Measurements from ENCODE around the gene GPSM1.

GPSM1 gene

DNA sequence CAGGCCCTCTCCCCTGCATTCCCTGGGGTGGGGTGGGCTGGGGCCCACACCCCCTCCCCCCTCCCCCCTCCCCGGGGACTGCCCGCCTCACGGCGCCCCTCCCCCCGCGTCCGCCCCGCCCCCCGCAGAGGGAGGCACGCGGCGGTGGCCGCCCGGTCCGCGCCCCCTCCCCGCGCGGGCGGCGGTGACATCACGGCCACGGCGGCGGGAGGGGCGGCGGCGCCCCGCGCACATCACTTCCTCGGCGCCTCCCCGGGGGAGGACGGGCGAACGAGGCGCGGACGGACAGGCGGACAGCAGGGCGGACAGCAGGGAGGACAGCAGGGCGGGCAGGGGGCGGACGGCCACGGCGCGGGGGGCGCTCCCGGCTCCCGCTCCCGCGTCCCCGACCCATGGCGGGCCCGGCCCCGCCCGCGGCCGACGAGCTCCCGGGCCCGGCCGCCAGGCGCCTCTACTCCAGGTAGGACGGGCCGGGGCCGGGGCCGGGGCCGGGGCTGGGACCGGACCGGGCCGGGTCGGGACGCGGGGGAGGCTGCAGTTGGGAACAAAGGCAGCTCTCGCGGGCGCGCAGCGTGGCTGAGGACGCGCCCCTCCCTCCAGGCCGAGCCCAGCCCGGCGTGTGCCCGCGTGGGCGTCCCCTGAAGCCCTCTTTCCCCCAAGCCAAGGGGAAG, at the start of gene GPSM1:
Gene GPSM1 (plus strand): TSS at position 236 of the 671 bp plus-strand sequence. CDS start 157 bp downstream, at position 393.
- peak within 1 kb of the TSS; percentile 52 for H3K9ac ChIP-seq (ENCODE audit: low read depth, low read length)
- H3K4me1 ChIP-seq (ENCODE audit: insufficient read depth, low read length): peaks cover 6% of the 10 kb centered on the region; the same call in 1 of the 2 replicates
- no peaks in the 10 kb centered on the region for H3K36me3 ChIP-seq (ENCODE audit: insufficient read depth, low read length)
- no peaks in the 10 kb centered on the region for H3K9me3 ChIP-seq (ENCODE audit: control insufficient read depth, insufficient read depth, low read length)

- H3K9me3 ChIP-seq (ENCODE audit: control insufficient read depth, insufficient read depth, low read length): no peaks in the 10 kb centered on the region
- no peaks in the 10 kb centered on the region for H3K36me3 ChIP-seq (ENCODE audit: insufficient read depth, low read length)
- no peak overlapping the region for H3K9ac ChIP-seq (ENCODE audit: low read depth, low read length)
- H3K4me1 ChIP-seq (ENCODE audit: insufficient read depth, low read length): 0 out of 2 replicates have a peak, but pooled peaks cover 4% of the 10 kb centered on the region
Measured at GRCh38 chr9:136277746-136278145, 49.6 kb upstream of the GPSM1 start.

DNA sequence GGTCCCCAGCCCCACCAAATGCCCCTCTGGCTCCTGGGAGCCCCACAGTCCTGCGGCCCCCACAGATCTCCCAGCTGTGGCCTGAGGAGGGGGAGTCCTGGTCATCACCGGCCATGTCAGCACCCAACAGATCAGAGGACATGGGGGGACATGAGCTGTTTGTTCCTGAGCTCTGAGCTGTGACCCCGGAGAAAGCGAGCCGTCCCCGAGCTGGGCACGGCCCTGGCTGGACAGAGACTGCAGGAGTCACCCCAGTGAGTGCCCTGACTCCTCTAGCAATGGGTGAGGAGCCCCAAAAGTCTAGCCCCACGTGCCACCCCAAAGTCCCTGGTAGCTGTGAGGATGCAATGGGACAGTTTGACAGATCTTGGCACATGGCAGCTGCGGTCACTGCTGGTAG, 49.1 kb upstream of the GPSM1 start:
- Histone ChIP-seq H3K9ac (ENCODE audit: low read depth, low read length) (no peak overlapping the region), H3K36me3 (ENCODE audit: insufficient read depth, low read length) (no peaks in the 10 kb centered on the region), H3K9me3 (ENCODE audit: control insufficient read depth, insufficient read depth, low read length) (no peaks in the 10 kb centered on the region), H3K4me1 (ENCODE audit: insufficient read depth, low read length) (peaks cover 4% of the 10 kb centered on the region; the same call in 1 of the 2 replicates)

DNA sequence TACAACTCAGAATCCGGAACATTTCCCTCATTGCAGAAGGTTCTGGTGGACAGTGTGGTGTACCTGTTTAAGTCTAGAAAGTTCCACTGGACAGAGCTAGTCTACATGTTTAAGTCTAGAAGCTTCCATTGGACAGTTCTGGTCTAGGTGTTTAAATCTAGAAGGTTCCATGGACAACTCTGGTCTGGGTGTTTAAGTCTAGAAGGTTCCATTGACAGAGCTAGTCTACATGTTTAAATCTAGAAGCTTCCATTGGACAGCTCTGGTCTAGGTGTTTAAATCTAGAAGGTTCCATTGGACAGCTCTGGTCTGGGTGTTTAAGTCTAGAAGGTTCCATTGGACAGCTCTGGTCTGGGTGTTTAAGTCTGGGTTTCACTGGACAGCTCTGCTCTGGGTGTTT, 48.4 kb upstream of the GPSM1 start:
- Histone ChIP-seq H3K9me3 (ENCODE audit: control insufficient read depth, insufficient read depth, low read length) (no peaks in the 10 kb centered on the region), H3K36me3 (ENCODE audit: insufficient read depth, low read length) (no peaks in the 10 kb centered on the region), H3K4me1 (ENCODE audit: insufficient read depth, low read length) (peaks cover 4% of the 10 kb centered on the region; the same call in 1 of the 2 replicates), H3K9ac (ENCODE audit: low read depth, low read length) (no peak overlapping the region)

GRCh38 chr9:136279471-136279870, 47.9 kb upstream of the GPSM1 start:
- Histone ChIP-seq H3K4me1 (ENCODE audit: insufficient read depth, low read length) (peaks cover 4% of the 10 kb centered on the region; the same call in 1 of the 2 replicates), H3K9me3 (ENCODE audit: control insufficient read depth, insufficient read depth, low read length) (no peaks in the 10 kb centered on the region), H3K9ac (ENCODE audit: low read depth, low read length) (no peak overlapping the region), H3K36me3 (ENCODE audit: insufficient read depth, low read length) (no peaks in the 10 kb centered on the region)

DNA sequence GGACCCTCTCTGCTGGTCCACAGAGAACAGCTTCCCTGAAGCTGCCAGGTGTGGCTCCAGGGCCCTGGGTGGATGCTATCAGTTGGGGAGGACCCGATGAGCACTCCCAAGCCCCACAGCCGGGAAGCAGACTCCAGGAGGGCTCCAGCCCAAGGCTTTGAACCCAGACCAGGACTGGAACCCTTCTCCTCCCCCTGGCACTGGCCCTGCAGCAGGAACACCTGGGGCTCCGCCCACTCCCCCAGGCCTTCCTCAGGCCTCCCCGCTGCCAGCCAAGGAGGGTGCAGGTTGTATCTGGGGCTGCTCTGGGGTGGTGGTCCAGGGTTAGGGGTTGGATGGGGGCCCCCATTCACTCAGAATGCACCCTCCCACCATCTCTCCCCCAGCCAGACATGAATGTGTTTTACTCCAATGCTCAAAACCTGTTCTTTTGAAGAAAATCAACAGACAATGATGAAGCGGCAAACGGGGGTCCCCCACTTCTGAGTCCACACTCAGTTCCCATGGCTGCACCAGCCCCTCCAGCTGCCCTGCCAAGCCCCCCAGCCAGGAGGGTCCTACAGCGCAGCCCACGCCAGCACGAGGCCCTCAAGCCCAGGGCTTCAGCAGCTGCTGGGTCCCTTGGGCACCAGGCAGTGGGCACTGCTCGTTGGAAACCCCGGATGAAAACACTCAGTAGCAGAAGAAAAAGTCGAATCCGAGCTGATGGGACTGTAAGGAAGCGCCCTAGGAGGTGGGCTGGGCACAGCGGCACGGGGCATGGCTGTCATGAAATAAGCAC, 46.6 kb upstream of the GPSM1 start:
- H3K9ac ChIP-seq (ENCODE audit: low read depth, low read length): no peak overlapping the region
- no peaks in the 10 kb centered on the region for H3K9me3 ChIP-seq (ENCODE audit: control insufficient read depth, insufficient read depth, low read length)
- H3K4me1 ChIP-seq (ENCODE audit: insufficient read depth, low read length): peaks cover 3% of the 10 kb centered on the region; the same call in 1 of the 2 replicates
- H3K36me3 ChIP-seq (ENCODE audit: insufficient read depth, low read length): no peaks in the 10 kb centered on the region

GRCh38 chr9:136281421-136282271, 45.7 kb upstream of the GPSM1 start:
- Histone ChIP-seq H3K9ac (ENCODE audit: low read depth, low read length) (no peak overlapping the region), H3K9me3 (ENCODE audit: control insufficient read depth, insufficient read depth, low read length) (no peaks in the 10 kb centered on the region), H3K4me1 (ENCODE audit: insufficient read depth, low read length) (no peaks in the 10 kb centered on the region; the same call in 1 of the 2 replicates), H3K36me3 (ENCODE audit: insufficient read depth, low read length) (no peaks in the 10 kb centered on the region)

- Histone ChIP-seq H3K36me3 (ENCODE audit: insufficient read depth, low read length) (no peaks in the 10 kb centered on the region), H3K9me3 (ENCODE audit: control insufficient read depth, insufficient read depth, low read length) (no peaks in the 10 kb centered on the region), H3K4me1 (ENCODE audit: insufficient read depth, low read length) (no peaks in the 10 kb centered on the region; the same call in 1 of the 2 replicates), H3K9ac (ENCODE audit: low read depth, low read length) (no peak overlapping the region)
Measured at GRCh38 chr9:136282272-136282861, 45.0 kb upstream of the GPSM1 start.

GRCh38 chr9:136283291-136284235, 43.8 kb upstream of the GPSM1 start:
- Histone ChIP-seq H3K9ac (ENCODE audit: low read depth, low read length) (no peak overlapping the region), H3K36me3 (ENCODE audit: insufficient read depth, low read length) (no peaks in the 10 kb centered on the region), H3K4me1 (ENCODE audit: insufficient read depth, low read length) (no peaks in the 10 kb centered on the region; the same call in 1 of the 2 replicates), H3K9me3 (ENCODE audit: control insufficient read depth, insufficient read depth, low read length) (no peaks in the 10 kb centered on the region)

- no peaks in the 10 kb centered on the region; the same call in 1 of the 2 replicates for H3K4me1 ChIP-seq (ENCODE audit: insufficient read depth, low read length)
- H3K9ac ChIP-seq (ENCODE audit: low read depth, low read length): no peak overlapping the region
- no peaks in the 10 kb centered on the region for H3K9me3 ChIP-seq (ENCODE audit: control insufficient read depth, insufficient read depth, low read length)
- no peaks in the 10 kb centered on the region for H3K36me3 ChIP-seq (ENCODE audit: insufficient read depth, low read length)
Measured at GRCh38 chr9:136284311-136284710, 43.0 kb upstream of the GPSM1 start.

DNA sequence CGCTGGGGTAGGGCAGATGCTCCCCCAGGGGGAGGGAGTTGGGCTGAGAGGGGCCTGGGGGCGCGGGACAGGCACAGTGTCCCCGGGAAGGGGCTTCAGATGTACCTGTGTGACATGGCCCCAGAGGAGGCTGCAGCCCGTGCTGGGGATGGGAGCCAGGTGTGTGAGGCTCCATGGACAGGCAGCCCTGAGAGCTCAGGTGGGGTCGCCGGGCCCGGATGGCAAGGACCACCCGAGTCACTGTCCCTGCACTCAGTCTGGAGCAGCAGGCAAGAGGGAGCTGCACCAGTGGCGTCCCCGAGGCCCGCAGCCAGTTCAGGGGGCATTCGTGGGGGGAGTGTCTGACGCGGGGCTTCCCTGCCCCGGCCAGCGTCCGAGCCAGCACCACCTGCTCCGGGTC, 42.4 kb upstream of the GPSM1 start:
- Histone ChIP-seq H3K9ac (ENCODE audit: low read depth, low read length) (no peak overlapping the region), H3K36me3 (ENCODE audit: insufficient read depth, low read length) (no peaks in the 10 kb centered on the region), H3K4me1 (ENCODE audit: insufficient read depth, low read length) (no peaks in the 10 kb centered on the region; the same call in 1 of the 2 replicates), H3K9me3 (ENCODE audit: control insufficient read depth, insufficient read depth, low read length) (no peaks in the 10 kb centered on the region)

GRCh38 chr9:136285501-136286358, 41.6 kb upstream of the GPSM1 start:
- Histone ChIP-seq H3K9me3 (ENCODE audit: control insufficient read depth, insufficient read depth, low read length) (no peaks in the 10 kb centered on the region), H3K4me1 (ENCODE audit: insufficient read depth, low read length) (no peaks in the 10 kb centered on the region; the same call in 1 of the 2 replicates), H3K36me3 (ENCODE audit: insufficient read depth, low read length) (no peaks in the 10 kb centered on the region), H3K9ac (ENCODE audit: low read depth, low read length) (no peak overlapping the region)
